IMR-90 (cell line): Measurements from ENCODE around the gene VPS52. TPM values are rescaled to one million over a fixed set of nuclear protein-coding genes. Genes with fewer than 3 reads are reported as not detected.

Experiments
- ATAC-seq: fragments of 200-7000 bp; cut with Tn5 transposase; 2 replicates; pipeline ENCODE4 v1.9.1; 2020; ENCODE audit warnings: low read depth, mild to moderate bottlenecking, moderate library complexity
- BruUV-seq: library from RNA; stranded (reverse); fragments of 400-500 nt; replicated peaks from 2 replicates; lab custom pipeline; 2021; lab: Mats Ljungman, UMichigan
- CTCF ChIA-PET: fragments of 300-600 bp; formaldehyde crosslinking; extraction: SDS; loops from one replicate; lab custom pipeline; 2021; ENCODE audit warnings: antibody characterized with exemption; lab: Yijun Ruan, JAX
- POLR2A ChIA-PET: fragments of 300-600 bp; sonication (Branson Sonifier 250); formaldehyde crosslinking; loops from one replicate; lab custom pipeline; 2022; ENCODE audit warnings: antibody characterized with exemption; ENCODE audit not compliant: unreplicated experiment; lab: Charles Lee
- DNase-seq: peaks from one replicate; pipeline ENCODE4 v3.0.0; 2013
- H2AFZ ChIP-seq: replicated peaks from 2 replicates; pipeline ENCODE3; 2013; ENCODE audit warnings: low read length, mild to moderate bottlenecking; ENCODE audit not compliant: poor library complexity
- H2AK5ac ChIP-seq: 2 replicates; pipeline ENCODE4 v1.6.1; 2013; ENCODE audit warnings: low read depth, low read length, inconsistent platforms
- H2AK9ac ChIP-seq: replicated peaks from 2 replicates; pipeline ENCODE3; 2013; ENCODE audit warnings: mild to moderate bottlenecking, low read depth, low read length, moderate library complexity; ENCODE audit not compliant: poor library complexity
- H2BK120ac ChIP-seq: 2 replicates; pipeline ENCODE4 v1.6.1; 2013; ENCODE audit warnings: low read depth, low read length, inconsistent platforms
- H2BK15ac ChIP-seq: 3 replicates; pipeline ENCODE4 v1.6.1; 2013; ENCODE audit warnings: low read depth, low read length, inconsistent platforms
- H2BK20ac ChIP-seq: 2 replicates; pipeline ENCODE4 v1.6.1; 2013; ENCODE audit warnings: low read depth, mild to moderate bottlenecking, inconsistent platforms, low read length, moderate library complexity
- H2BK5ac ChIP-seq: 2 replicates; pipeline ENCODE4 v1.6.1; 2013; ENCODE audit warnings: mild to moderate bottlenecking, low read depth, low read length, inconsistent platforms; ENCODE audit not compliant: poor library complexity, severe bottlenecking
- H3K14ac ChIP-seq: replicated peaks from 2 replicates; pipeline ENCODE4 v1.6.1; 2013; ENCODE audit warnings: low read depth, low read length, inconsistent platforms
- H3K18ac ChIP-seq: 2 replicates; pipeline ENCODE4 v1.6.1; 2013; ENCODE audit warnings: low read depth, low read length, control low read depth
- H3K23ac ChIP-seq: 2 replicates; pipeline ENCODE4 v1.6.1; 2013; ENCODE audit warnings: low read depth, low read length, inconsistent platforms
- H3K27ac ChIP-seq: 2 replicates; pipeline ENCODE4 v1.5.1; 2013; ENCODE audit warnings: mild to moderate bottlenecking, control low read depth, low read length; ENCODE audit not compliant: insufficient read depth
- H3K27me3 ChIP-seq: 2 replicates; pipeline ENCODE4 v1.6.1; 2013; ENCODE audit warnings: low read length; ENCODE audit not compliant: control insufficient read depth, insufficient read depth
- H3K36me3 ChIP-seq: 2 replicates; pipeline ENCODE4 v1.6.1; 2013; ENCODE audit warnings: low read length, mixed read lengths; ENCODE audit not compliant: control insufficient read depth, insufficient read depth
- H3K4ac ChIP-seq: 2 replicates; pipeline ENCODE4 v1.6.1; 2013; ENCODE audit warnings: low read depth, low read length, inconsistent platforms
- H3K4me1 ChIP-seq: 2 replicates; pipeline ENCODE4 v1.6.1; 2013; ENCODE audit warnings: low read length, mixed read lengths; ENCODE audit not compliant: control insufficient read depth, insufficient read depth
- H3K4me2 ChIP-seq: 2 replicates; pipeline ENCODE4 v1.6.1; 2013; ENCODE audit warnings: low read depth, mild to moderate bottlenecking, control low read depth, low read length, moderate library complexity
- H3K4me3 ChIP-seq: 2 replicates; pipeline ENCODE4 v1.5.1; 2013; ENCODE audit warnings: low read depth, mild to moderate bottlenecking, control low read depth, low read length, moderate library complexity; ENCODE audit not compliant: insufficient read depth
- H3K56ac ChIP-seq: 2 replicates; pipeline ENCODE4 v1.6.1; 2013; ENCODE audit warnings: low read length, inconsistent platforms; ENCODE audit not compliant: insufficient read depth; ENCODE audit errors: extremely low read depth
- H3K79me1 ChIP-seq, 2 experiments: 2 replicates each; pipeline ENCODE4 v1.6.1; 2013; ENCODE audit warnings: low read length in 2 of 2, inconsistent platforms in 1 of 2, low read depth in 1 of 2
- H3K9ac ChIP-seq: 2 replicates; pipeline ENCODE4 v1.6.1; 2013; ENCODE audit warnings: low read depth, low read length, control low read depth
- H3K9me1 ChIP-seq: 2 replicates; pipeline ENCODE4 v1.6.1; 2013; ENCODE audit warnings: low read length, inconsistent platforms; ENCODE audit not compliant: insufficient read depth
- H3K9me3 ChIP-seq: 2 replicates; pipeline ENCODE4 v1.6.1; 2013; ENCODE audit warnings: low read length; ENCODE audit not compliant: control insufficient read depth, insufficient read depth
- H4K20me1 ChIP-seq: 2 replicates; pipeline ENCODE4 v1.6.1; 2013; ENCODE audit warnings: low read length, inconsistent platforms; ENCODE audit not compliant: insufficient read depth
- H4K5ac ChIP-seq: 2 replicates; pipeline ENCODE4 v1.6.1; 2013; ENCODE audit warnings: mild to moderate bottlenecking, low read depth, low read length, control low read depth
- H4K8ac ChIP-seq, 2 experiments: 2 replicates each; pipeline ENCODE4 v1.6.1; 2013; ENCODE audit warnings: low read depth in 2 of 2, low read length in 2 of 2, control low read depth in 1 of 2, inconsistent platforms in 1 of 2
- H4K91ac ChIP-seq: 2 replicates; pipeline ENCODE4 v1.6.1; 2013; ENCODE audit warnings: low read depth, low read length, inconsistent platforms; ENCODE audit not compliant: insufficient read depth
- BHLHE40 ChIP-seq: fragments of 150-350 bp; IDR thresholded peaks from 2 replicates; pipeline ENCODE4 v1.6.1; 2016; ENCODE audit warnings: mild to moderate bottlenecking, low read depth, low read length
- CEBPB ChIP-seq: IDR thresholded peaks from 2 replicates; pipeline ENCODE4 v1.6.1; 2012; ENCODE audit warnings: low read depth, low read length, improper control_type of control experiment
- FOS ChIP-seq: fragments of 150-350 bp; IDR thresholded peaks from 2 replicates; pipeline ENCODE4 v1.6.1; 2016; ENCODE audit warnings: low read depth, low read length
- MAFK ChIP-seq: IDR thresholded peaks from 2 replicates; pipeline ENCODE4 v1.6.1; 2012; ENCODE audit warnings: low read depth, low read length, improper control_type of control experiment
- MAZ ChIP-seq: IDR thresholded peaks from 2 replicates; pipeline ENCODE4 v1.6.1; 2012; ENCODE audit warnings: low read depth, mild to moderate bottlenecking, low read length, improper control_type of control experiment, moderate library complexity, borderline replicate concordance
- MXI1 ChIP-seq: IDR thresholded peaks from 2 replicates; pipeline ENCODE4 v1.6.1; 2012; ENCODE audit warnings: low read depth, mild to moderate bottlenecking, low read length, moderate library complexity, borderline replicate concordance
- NFE2L2 ChIP-seq: fragments of 150-350 bp; IDR thresholded peaks from 2 replicates; pipeline ENCODE4 v1.6.1; 2016; ENCODE audit warnings: low read depth, mild to moderate bottlenecking, low read length
- POLR2A ChIP-seq: IDR thresholded peaks from 2 replicates; pipeline ENCODE4 v1.6.1; 2012; ENCODE audit warnings: mild to moderate bottlenecking, low read depth, low read length
- RFX5 ChIP-seq: IDR thresholded peaks from 2 replicates; pipeline ENCODE4 v1.8.0; 2012; ENCODE audit warnings: low read depth, mild to moderate bottlenecking, low read length, moderate library complexity
- SMC3 ChIP-seq: fragments of 150-350 bp; IDR thresholded peaks from 2 replicates; pipeline ENCODE4 v1.6.1; 2016; ENCODE audit warnings: low read depth, mild to moderate bottlenecking, antibody characterized with exemption, low read length, moderate library complexity
- whole genome bisulfite sequencing, 2 experiments: methylation state at CpG; one replicate each; pipeline versions ENCODE4 v1.1.5 to v1.1.7; 2013; ENCODE audit warnings: missing lambda C conversion rate in 2 of 2; ENCODE audit not compliant: insufficient read length in 1 of 2; ENCODE audit errors: extremely low coverage in 2 of 2; 5-methylcytosine and 5-hydroxymethylcytosine counted together
- dilution Hi-C: fragments of 300-500 bp; cut with HindIII; formaldehyde crosslinking; loops from one replicate; pipeline ENCODE4 v1.14.3; 2018; ENCODE audit warnings: low sequenced_read_pairs; ENCODE audit not compliant: unreplicated experiment
- in situ Hi-C: fragments of 300-500 bp; cut with MboI; formaldehyde crosslinking; loops from 3 replicates; pipeline ENCODE4 v1.14.3; 2019; ENCODE audit warnings: low sequenced_read_pairs, inconsistent platforms, mixed read lengths
- intact Hi-C: fragments of 100-400 bp; cut with micrococcal nuclease; formaldehyde crosslinking; loops from 2 replicates; pipeline ENCODE4 v1.10.0; 2022
- polyA plus RNA-seq, 3 experiments: library from polyadenylated mRNA; depleted of rRNA; stranded (reverse); fragments of >200 nt; gene quantifications; 2 replicates each; pipeline ENCODE4 v1.2.3, GENCODE V29; 2012; ENCODE audit warnings: low replicate concordance in 1 of 3
- total RNA-seq: library from RNA; depleted of rRNA; stranded (reverse); fragments of >200 nt; gene quantifications from 2 replicates; pipeline ENCODE4 v1.2.3, GENCODE V29; 2012
- TF ChIP-seq, protein P1 (sequence below): fragments of 150-350 bp; IDR thresholded peaks from 2 replicates; pipeline ENCODE4 v1.6.1; 2017; ENCODE audit warnings: mild to moderate bottlenecking, antibody characterized with exemption, low read length, low read depth

VPS52 gene
- total and polyA plus RNA-seq, 2 of the 4 experiments (the other 2 are of a cell fraction): 29.8 to 54.6 TPM

DNA sequence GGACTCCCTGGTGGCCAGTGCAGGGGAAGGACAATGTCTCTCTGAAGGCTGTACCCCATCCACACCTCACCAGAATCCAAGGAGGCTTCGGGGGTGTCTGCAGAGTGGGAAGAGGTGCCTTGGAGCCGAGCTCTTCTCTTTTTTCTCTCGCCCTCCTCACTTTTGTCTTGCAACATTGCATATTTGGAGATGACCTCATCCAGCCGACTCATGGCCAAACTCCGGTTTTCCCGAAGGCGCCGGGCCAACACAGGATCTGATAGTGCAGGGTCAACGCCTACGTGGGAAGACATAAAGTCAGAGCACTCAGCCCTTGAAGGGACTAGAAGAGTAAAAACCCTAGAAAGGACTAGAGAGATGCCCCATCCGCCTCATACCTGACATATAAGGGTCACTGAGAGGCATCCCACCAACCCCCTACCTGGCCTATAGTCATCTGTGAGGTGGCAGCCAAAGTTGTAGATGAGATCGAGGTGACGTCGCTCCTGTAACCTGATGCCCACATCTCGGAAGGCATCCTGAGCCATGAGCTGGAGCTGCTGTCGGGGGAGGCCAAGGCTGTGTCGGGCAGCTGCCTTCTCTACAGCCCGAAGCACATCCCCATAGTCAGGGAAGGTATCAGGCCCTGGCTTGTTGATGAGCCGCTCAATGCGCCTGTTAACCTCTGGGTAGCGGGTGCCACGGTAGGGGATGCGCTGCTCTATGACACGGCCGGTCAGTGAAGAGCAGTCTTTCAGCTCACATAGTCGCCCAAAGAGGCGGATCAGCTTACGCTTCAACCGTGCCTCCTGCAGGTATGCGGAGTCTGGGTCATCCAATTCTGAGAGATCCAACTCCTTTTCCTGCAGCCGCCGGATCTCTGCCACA, 48.9 kb upstream of the VPS52 start:
- Histone ChIP-seq H3K4ac (peak overlapping the region; percentile 98), H2AFZ (peak overlapping the region; percentile 71), H3K79me1 (peaks cover 30 to 58% of the 10 kb centered on the region in 2 experiments), H3K18ac (peak overlapping the region; percentile 74), H3K27ac (peak overlapping the region; percentile 98), H4K91ac (peak overlapping the region; percentile 96), H3K4me1 (peaks cover 31% of the 10 kb centered on the region), H2BK120ac (peak overlapping the region; percentile 93), H3K27me3 (no peaks in the 10 kb centered on the region), H3K56ac (peak overlapping the region; percentile 84), H4K20me1 (peaks cover 10% of the 10 kb centered on the region), H3K14ac (peak overlapping the region; percentile 95), H3K23ac (peak overlapping the region; percentile 96), H3K9ac (peak overlapping the region; percentile 89), H3K4me2 (peak overlapping the region; percentile 78), H2AK9ac (peak overlapping the region; percentile 98), H2BK5ac (peak overlapping the region; percentile 97), H4K8ac (peak overlapping the region; percentile 83 to 93), H3K36me3 (peaks cover 28% of the 10 kb centered on the region), H2BK15ac (peak overlapping the region; percentile 90), H3K9me1 (peaks cover 17% of the 10 kb centered on the region), H3K9me3 (no peaks in the 10 kb centered on the region), H2AK5ac (peak overlapping the region; percentile 99), H2BK20ac (peak overlapping the region; percentile 89), H4K5ac (peak overlapping the region; percentile 80), H3K4me3 (peak overlapping the region; percentile 25)
- no TSS peak for BruUV-seq
- POLR2A ChIA-PET: interaction anchor here (1.0 kb wide), 1 partner anchor 349 kb away, joined by 4 read pairs; no protein-coding TSS in a partner anchor
- dilution Hi-C loops (no loop called here), intact Hi-C loops (no loop called here), in situ Hi-C loops (no loop called here)
- CTCF ChIA-PET: no interaction called here
- TF ChIP-seq MXI1: no peak
- TF ChIP-seq RFX5: no peak
- TF ChIP-seq, protein P1, sequence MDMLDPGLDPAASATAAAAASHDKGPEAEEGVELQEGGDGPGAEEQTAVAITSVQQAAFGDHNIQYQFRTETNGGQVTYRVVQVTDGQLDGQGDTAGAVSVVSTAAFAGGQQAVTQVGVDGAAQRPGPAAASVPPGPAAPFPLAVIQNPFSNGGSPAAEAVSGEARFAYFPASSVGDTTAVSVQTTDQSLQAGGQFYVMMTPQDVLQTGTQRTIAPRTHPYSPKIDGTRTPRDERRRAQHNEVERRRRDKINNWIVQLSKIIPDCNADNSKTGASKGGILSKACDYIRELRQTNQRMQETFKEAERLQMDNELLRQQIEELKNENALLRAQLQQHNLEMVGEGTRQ: no peak
- TF ChIP-seq MAFK: peak; percentile 24; the same call in 1 of the 2 replicates
- TF ChIP-seq SMC3: no peak
- TF ChIP-seq FOS: no peak; the same call in none of the 2 replicates
- peak; percentile 98 for TF ChIP-seq CEBPB
- peak; percentile 55; the same call in 1 of the 2 replicates for TF ChIP-seq NFE2L2
- peak; percentile 67; the same call in 1 of the 2 replicates for TF ChIP-seq POLR2A
- 0 out of 2 replicates have a peak, but pooled peaks have one; percentile 4 for TF ChIP-seq BHLHE40
- 0 out of 2 replicates have a peak, but pooled peaks have one; percentile 0 for TF ChIP-seq MAZ
- 78% methylated on average over 17 of the region's 32 CpGs; no CpG with 5 or more reads in 1 of the 2 experiments for WGBS, 2 experiments
- peak; percentile 8 for ATAC-seq
- DNase-seq: peak; percentile 96
